IPS-18c (cell line): Measurements from ENCODE around the gene SIL1.
"Not testable (repeated sequence)": the region's sequence is repeated elsewhere in the genome, so short reads cannot be mapped to it uniquely, and the experiment has no call there.

ENCODE experiments used
- H3K4me3 ChIP-seq: 2 replicates; pipeline ENCODE4 v1.7.0; 2013; ENCODE audit warnings: low read depth, mild to moderate bottlenecking, low read length, moderate library complexity; ENCODE audit not compliant: insufficient read depth
- H3K9me3 ChIP-seq: one replicate; pipeline ENCODE4 v1.6.1; 2013; ENCODE audit warnings: mild to moderate bottlenecking, low read length, moderate library complexity; ENCODE audit not compliant: control insufficient read depth, insufficient read depth

Gene SIL1

DNA sequence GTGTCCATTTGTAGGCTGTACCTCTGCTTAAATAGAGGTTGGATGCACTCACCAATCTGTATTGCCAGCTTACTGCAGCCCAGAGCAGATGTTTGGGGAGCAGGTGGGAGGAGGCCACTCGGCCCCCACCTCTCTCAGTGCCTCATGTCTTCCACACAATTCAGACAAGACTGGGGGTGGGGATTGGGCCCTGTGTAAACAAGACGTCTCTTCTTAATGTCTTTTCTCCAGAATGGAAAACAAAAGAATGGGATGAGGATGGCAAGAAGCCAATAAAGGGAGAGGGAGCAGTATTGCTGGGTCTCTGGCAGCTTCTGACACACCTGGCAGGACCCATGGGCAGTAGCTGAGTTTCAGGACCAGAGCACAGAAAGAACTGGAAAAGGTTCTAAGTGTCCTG lies 64.9 kb downstream of the SIL1 start:
- no peak overlapping the region for H3K4me3 ChIP-seq
- no peaks in the 10 kb centered on the region for H3K9me3 ChIP-seq

DNA sequence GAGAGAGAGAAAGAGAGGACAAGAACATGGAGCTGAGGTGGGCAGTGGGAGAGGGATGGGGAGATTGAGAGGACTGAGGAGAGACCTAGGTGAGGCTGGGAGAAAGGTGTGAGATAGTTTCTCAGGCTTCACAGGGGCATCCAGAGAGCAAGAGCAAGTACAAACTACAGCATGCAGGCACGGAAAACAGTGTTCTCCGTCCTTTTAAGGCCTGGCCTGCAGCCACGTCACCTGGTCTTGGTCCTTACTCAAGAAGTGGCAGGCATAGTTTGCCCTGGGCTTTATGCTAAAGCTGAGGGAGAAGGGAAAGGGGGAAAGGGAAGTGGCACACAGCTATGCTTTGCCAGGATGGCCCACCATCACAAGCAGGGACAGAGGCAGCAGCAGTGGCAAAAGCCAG lies 65.7 kb downstream of the SIL1 start:
- Histone ChIP-seq H3K4me3 (no peak overlapping the region), H3K9me3 (no peaks in the 10 kb centered on the region)

DNA sequence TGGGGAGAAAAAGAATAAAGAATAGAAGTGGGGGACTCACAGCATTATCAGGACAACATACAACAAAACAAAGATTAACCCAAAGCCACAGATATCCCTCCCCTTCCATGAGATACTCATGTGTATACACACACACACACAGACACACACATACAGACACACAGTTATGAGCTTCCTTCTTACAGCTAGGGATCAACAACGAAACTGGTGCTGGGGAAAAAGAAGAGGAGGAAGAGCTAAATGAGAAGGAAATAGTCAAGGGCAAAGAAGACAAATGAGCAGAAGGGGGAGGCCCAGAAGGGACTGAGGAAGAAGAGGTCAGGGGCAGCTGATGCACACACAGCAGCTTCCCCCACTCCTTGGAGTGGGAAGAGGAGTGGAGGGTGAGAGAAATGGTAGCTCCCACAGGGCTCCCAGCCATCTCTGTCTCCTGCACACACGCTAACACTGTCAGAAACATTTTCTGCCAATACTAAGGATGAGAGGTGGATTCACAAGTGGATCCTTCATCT lies 66.2 kb downstream of the SIL1 start:
- Histone ChIP-seq H3K4me3 (no peak overlapping the region), H3K9me3 (no peaks in the 10 kb centered on the region)

DNA sequence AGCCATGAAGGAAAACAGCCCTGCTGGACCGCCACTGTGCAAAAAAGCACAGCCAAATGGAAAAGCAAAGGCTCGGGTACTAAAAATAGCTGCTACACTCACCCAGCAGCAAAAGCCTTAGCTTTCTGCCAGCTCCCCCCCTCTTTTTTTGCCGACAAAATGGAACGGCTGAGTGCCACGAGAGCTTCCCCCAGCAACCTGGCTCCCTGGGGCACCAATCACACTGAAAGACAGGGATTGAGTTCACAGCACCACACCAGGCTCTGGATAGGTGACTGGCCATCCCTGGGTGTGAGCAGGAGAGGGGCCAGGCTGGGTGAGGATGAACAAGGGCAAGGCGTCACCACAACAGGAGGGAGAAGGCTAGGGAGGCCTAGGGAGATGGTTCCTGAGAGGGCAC lies 66.7 kb downstream of the SIL1 start:
- H3K9me3 ChIP-seq: no peaks in the 10 kb centered on the region
- no peak overlapping the region for H3K4me3 ChIP-seq

DNA sequence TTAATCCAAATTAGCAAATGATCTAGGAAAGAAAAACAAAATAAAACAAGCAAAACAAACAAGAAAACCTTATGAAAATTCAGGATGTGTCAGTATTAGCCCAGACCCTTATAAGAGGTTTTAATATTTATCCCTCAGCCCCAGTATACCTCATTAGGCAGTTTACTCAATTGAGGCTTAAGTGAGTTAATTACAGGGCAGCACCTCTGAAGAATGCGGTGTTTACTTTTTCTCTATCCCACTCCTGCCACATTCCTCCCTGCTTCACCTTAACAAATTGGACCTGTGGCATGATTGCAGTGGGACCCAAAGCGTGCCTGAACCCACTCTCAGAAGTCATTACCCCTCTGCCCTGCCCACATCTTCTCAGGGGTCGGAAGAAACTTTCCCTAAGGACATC lies 67.1 kb downstream of the SIL1 start:
- Histone ChIP-seq H3K9me3 (no peaks in the 10 kb centered on the region), H3K4me3 (no peak overlapping the region)

DNA sequence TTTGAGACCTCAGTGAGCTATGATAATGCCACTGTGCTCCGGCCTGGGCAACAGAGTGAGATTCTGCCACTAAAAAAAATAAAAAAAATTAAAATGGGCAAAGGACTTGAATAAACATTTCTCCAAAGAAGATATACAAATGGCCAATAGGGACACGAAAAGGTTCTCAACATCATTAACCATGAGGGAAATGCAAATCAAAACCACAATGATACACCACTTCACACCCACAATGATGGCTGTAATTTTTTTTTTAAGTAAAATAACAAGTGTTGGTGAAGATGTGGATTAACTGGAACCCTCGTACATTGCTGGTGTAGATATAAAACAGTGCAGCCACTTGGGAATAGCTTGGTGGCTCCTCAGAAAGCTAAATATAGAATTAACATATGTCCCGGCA lies 68.0 kb downstream of the SIL1 start:
- H3K4me3 ChIP-seq: no peak overlapping the region
- H3K9me3 ChIP-seq: no peaks in the 10 kb centered on the region

DNA sequence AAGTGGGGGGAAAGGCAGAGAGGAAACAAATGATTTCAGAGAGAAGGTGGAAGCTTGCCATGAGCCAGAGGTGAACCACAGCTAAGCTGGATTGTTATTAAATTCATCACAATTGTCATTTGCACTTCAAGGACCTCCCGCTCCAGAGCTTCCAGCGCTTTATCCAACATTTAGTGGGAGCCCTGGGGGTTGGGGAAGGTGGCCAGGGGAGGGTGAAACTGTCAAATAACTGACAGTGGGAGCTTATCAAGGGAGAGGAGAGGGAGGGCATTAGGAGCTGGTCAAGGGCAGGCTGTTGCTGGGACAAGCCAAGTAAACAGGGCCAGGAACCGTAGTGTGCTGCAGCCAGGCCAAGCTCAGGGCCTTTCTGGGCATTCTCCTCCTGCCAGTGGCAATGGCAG lies 71.5 kb downstream of the SIL1 start:
- Histone ChIP-seq H3K9me3 (no peaks in the 10 kb centered on the region), H3K4me3 (no peak overlapping the region)

DNA sequence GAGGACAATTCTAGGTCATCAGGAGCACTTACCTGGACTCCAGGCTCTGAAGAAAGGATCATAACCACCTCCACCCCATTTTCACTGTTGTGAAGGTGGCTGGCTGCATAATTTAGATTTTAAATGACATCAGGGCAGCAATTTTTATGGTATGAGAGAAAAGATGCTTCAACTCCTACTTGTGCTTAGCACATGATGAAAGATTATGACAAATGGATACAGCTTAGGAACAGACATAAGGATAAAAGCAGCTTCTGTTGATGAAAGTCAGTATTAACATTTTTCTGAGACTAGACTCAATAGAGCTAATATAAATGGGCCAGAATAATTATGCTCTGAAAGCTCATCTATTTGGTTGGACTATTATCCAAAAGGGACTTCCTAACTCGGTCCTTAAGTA lies 72.2 kb downstream of the SIL1 start:
- H3K9me3 ChIP-seq: no peaks in the 10 kb centered on the region
- no peak overlapping the region for H3K4me3 ChIP-seq

DNA sequence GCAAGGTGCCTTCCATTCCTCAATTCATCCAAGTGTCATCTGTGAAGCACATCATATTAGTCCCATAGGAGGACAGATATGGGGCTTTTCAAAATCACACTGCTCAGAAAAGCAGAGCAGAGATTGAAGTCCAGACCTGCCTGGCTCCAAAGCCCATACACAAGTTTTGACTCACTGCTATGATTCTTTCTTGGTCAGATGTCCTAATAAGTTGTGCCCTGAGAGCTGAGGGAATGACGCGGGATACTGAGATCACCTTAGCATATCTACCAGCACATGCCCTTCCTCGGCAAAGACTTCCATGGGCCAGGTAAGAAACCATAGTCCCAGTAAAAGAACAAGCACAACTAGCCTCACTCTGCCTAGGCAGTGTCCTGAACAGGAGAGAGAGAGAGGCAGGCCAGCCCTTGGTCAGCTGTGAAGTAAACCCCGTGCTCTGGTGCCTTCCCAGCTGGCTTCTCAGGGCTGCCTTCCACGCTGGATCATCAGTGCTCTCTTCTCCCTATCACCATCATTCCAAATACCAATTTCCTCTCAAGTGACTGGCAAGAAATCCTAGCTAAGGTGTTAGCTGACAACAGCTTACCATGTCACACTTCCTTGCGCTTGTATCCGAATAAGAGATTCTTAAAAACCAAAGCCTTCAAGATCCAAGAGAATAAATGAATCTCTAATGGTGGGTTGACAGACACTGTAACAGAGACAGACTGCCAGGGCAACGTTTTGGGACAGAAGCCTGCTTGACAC lies 73.2 kb downstream of the SIL1 start:
- Histone ChIP-seq H3K9me3 (no peaks in the 10 kb centered on the region), H3K4me3 (no peak overlapping the region)

DNA sequence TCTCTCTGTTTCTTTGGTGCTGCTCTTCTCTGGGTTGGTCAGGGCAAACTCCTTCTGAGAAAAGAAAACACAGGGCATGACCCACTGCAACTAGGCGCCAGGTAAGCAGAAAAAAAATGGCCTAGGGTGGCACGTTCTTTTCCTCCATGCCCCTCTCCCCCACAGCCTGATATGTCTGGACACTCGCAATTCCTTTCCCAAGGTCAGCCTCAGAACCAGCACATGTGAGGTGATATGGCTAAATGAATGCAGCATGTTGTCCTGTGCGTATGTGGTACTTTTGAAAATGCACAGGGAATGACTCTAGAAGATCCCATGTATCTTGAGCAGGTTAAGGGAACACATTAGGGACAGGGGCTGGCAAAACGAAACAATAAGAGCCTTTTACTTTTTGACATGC lies 77.0 kb downstream of the SIL1 start:
- Histone ChIP-seq H3K4me3 (no peak overlapping the region), H3K9me3 (no peaks in the 10 kb centered on the region)

DNA sequence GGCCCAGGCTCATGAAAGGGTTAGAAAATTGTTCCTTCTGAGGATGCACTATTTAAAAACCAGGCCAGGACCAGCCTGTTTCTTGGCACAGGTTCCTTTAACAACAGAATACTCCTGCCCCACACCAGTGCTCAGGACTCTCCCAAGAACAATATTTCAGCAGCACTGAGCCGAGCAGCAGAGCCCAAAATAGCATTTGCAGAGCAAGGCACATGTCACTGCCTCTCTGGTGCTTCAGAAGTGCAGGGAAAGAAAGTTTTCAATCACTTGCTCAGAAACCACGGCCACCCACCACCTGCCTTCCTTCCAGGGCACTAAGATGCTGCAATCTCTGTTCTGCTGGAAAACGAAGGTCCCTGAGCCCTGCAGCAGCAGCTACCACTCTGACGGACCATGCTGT lies 77.6 kb downstream of the SIL1 start:
- Histone ChIP-seq H3K9me3 (no peaks in the 10 kb centered on the region), H3K4me3 (no peak overlapping the region)

DNA sequence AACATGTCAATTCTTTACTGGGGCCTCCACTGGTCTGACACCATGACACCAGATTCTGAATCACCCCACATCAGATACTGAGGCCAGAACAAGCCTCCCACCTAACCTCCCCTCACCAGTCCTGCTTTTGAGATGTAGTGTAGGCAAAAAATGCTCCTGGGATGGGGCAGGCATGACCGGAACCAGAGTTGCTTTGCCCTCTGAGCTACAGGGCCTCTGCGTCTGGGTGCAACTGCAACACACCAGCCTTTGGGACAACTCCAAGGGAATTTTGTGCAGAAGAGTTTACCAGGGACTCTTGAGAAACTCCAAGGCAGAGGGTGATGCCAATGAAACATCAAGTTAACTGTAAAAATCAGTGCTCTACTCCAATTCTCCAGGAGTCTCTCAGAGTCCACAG lies 79.4 kb downstream of the SIL1 start:
- Histone ChIP-seq H3K4me3 (no peak overlapping the region), H3K9me3 (no peaks in the 10 kb centered on the region)

DNA sequence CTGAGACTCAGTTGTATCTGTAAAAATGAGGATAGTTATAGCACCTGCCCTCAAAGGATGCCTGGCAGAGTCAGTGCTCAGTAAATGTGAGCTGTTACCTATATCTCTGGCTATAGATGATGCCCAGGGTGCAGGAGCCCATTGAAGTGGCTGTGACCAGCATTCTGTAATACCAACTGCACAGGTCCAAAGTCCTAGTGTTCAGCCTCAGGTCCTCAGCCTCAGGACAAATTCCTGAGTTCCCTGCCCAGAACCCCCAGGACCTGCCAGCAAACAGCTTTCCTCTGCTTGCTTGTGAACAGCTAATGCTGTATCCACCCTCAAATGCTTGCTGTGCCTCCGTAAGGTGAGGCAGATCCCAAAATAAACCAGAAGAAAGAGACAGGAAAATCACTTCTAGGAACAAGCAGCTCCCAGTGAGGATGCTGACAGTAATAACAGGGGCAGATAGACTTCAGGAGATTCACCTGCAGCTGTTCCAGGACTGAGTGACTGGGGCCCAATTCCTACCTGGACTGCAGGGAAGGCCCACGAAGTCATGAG lies 80.8 kb downstream of the SIL1 start:
- Histone ChIP-seq H3K4me3 (no peak overlapping the region), H3K9me3 (no peaks in the 10 kb centered on the region)

DNA sequence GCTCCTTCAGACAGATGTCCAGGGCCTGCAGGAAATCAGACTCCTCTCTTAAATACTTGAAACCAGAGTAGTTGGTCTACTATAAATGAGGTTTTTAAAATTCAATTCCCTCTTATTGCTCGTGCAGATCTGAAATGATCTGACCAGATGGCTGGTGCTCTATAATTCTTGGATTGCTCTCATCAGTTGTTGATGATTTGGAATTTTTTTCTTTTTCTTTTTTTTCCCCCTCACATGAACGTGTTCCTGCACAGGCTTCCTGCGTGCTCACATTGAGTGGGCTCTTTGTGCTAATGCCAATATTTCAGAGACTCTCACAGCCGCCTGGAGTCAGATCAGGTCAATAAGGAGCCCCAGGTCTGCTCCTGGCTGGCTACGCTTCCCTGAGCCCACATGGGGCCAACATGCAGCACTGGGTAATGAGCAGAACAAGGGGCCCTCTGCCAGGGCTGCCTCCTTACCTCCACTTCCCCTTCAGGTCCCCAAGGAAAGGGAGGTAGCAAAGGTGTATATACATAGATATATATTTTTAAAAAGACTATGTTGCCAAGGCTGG lies 82.0 kb downstream of the SIL1 start:
- H3K4me3 ChIP-seq: no peak overlapping the region
- H3K9me3 ChIP-seq: peaks cover 2% of the 10 kb centered on the region

DNA sequence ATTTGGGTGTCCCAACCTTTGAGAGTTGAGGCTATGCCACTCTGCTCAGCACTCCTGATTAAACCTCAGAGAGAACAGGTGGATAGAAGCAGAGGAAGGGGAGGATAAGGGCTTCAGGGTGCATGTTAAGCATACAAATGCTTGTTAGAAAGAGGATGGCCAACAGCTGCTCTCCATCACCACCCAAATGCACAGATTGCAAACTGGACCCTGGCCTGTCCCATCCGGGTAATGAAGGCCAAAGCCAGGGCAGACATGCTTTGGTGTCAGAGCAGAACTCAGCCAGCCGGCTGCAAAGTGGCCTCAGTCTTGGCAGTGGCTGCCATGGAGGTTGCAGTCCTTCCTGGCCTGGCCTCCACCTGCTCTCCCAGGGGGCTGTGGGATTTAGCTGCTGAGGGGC lies 84.3 kb downstream of the SIL1 start:
- H3K4me3 ChIP-seq: no peak overlapping the region

DNA sequence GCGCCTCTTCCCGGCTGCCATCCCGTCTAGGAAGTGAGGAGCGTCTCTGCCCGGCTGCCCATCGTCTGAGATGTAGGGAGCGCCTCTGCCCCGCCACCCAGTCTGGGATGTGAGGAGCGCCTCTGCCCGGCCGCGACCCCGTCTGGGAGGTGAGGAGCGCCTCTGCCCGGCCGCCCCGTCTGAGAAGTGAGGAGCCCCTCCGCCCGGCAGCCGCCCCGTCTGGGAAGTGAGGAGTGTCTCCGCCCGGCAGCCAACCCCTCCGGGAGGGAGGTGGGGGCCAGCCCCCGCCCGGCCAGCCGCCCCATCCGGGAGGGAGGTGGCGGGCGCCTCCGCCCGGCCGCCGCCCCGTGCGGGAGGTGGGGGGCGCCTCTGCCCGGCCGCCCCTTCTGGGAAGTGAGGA lies 85.8 kb downstream of the SIL1 start:
- not testable (repeated sequence) for H3K9me3 ChIP-seq, H3K4me3 ChIP-seq

More for the DNA sequence above, 84.3 kb downstream of the SIL1 start:
- H3K9me3 ChIP-seq: peaks cover 2% of the 10 kb centered on the region

DNA sequence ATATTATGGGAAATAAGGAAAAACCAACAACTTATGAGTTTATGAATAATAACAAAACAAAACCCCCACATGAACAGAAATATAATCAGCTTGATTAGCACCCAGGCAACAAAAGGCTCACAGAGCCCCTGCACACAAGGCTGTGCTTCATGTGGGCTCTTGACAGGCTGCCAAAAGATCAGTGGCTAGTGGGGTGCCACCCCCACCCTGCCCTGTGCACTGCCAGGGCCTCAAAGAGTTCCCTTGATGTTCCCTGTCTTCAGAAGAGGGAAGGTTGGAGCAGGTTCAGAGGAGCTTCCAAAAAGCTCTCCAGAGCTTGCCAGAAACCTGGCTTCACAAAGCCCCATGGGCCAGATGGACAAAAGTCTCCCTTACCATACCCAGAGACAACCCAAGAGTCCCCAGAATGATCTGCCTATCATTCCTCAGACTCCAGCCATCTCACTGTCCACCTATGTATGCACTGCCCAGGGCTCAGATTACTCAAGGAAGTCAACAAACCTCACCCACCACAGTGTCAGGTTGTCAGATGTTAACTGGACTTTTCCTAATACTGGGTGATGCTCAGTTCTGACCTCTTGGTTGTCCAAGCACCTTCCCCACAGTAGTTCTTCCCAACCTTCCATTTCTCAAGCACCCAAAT lies 87.5 kb downstream of the SIL1 start:
- H3K9me3 ChIP-seq: peaks cover 2% of the 10 kb centered on the region
- no peak overlapping the region for H3K4me3 ChIP-seq
